Activated T-cell treated with anti-CD3 and anti-CD28 coated beads, Interleukin-2, amount 50 U/mL, for 24 hours (primary cell): Measurements from ENCODE around the gene HPX.

Source experiments
- DNase-seq: peaks from one replicate; pipeline ENCODE4 v3.0.0-alpha.2; 2020
- H3K27ac Mint-ChIP-seq: 2 replicates; pipeline ENCODE4 v1.8.0; 2020; ENCODE audit warnings: mild to moderate bottlenecking, mixed read lengths
- H3K27me3 Mint-ChIP-seq: 2 replicates; pipeline ENCODE4 v1.8.0; 2020; ENCODE audit warnings: mixed read lengths
- H3K36me3 Mint-ChIP-seq: 2 replicates; pipeline ENCODE4 v1.8.0; 2020; ENCODE audit warnings: low read depth, mixed read lengths
- H3K4me1 Mint-ChIP-seq: 2 replicates; pipeline ENCODE4 v1.8.0; 2020; ENCODE audit warnings: low read depth, mixed read lengths
- H3K4me3 Mint-ChIP-seq: 2 replicates; pipeline ENCODE4 v1.8.0; 2020; ENCODE audit warnings: mild to moderate bottlenecking, moderate library complexity, mixed read lengths
- H3K9me3 Mint-ChIP-seq: 2 replicates; pipeline ENCODE4 v1.8.0; 2020; ENCODE audit warnings: mixed read lengths

HPX gene

DNA sequence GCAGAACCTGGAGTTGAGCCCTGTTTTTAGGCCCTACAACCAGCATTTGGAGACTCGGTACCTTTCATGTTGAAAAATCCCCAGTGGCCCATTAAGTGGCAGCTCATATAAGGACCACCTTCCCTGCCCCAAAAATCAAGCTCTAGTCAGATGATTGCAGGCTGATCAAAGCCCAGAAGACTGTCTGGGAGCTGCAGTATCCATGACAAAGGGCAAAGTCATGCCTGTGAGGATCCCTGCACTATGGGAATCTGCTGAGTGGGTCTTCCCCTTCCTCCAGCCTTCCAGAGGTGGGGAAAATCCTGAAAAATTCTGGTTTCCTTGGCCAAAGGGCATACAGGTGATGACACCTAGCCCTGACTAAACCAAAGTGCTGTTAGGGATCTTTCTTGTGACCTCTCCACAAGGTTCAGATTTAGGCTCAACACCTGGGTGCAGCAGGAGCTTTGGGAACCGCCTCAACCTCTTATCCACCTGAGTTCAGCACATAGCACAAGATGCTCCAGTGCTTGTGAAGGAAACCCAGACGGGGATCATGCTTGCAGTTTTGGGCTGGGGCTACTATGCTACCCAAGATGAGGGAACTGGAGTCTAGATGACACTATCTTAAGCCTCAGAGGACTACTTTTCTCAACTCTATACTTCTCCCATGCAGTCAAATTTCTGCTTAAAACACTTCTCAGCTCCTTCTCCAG, 34.2 kb upstream of the HPX start:
- Mint-ChIP-seq H3K9me3 (no peaks in the 10 kb centered on the region), H3K27ac (no peak overlapping the region), H3K27me3 (no peaks in the 10 kb centered on the region), H3K36me3 (peaks cover 35% of the 10 kb centered on the region), H3K4me3 (peak overlapping the region; percentile 49), H3K4me1 (peaks cover 29% of the 10 kb centered on the region)
- no peak for DNase-seq

DNA sequence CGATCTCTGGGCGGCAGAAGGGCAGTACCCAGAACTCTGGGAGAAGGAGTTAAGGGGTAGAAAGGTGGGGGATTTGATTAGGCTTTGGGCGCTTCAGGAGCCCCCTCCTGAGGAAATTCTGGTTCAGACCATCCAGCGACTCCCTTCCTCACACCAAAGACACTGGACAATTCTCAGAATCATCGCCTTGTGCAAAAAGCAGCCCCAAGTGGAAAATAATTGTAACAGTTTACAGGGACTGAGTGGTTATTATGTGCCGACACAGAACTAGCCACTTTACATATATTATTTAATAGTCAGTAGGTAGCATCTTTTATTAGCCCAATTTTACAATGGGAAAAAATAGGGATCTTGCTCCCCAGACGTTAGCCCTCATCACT, 33.6 kb upstream of the HPX start:
- H3K4me3 Mint-ChIP-seq = peak overlapping the region; percentile 74
- H3K9me3 Mint-ChIP-seq = no peaks in the 10 kb centered on the region
- H3K27me3 Mint-ChIP-seq = no peaks in the 10 kb centered on the region
- peaks cover 24% of the 10 kb centered on the region for H3K4me1 Mint-ChIP-seq
- no peak for DNase-seq
- H3K27ac Mint-ChIP-seq = peak overlapping the region; percentile 65
- H3K36me3 Mint-ChIP-seq = peaks cover 30% of the 10 kb centered on the region

DNA sequence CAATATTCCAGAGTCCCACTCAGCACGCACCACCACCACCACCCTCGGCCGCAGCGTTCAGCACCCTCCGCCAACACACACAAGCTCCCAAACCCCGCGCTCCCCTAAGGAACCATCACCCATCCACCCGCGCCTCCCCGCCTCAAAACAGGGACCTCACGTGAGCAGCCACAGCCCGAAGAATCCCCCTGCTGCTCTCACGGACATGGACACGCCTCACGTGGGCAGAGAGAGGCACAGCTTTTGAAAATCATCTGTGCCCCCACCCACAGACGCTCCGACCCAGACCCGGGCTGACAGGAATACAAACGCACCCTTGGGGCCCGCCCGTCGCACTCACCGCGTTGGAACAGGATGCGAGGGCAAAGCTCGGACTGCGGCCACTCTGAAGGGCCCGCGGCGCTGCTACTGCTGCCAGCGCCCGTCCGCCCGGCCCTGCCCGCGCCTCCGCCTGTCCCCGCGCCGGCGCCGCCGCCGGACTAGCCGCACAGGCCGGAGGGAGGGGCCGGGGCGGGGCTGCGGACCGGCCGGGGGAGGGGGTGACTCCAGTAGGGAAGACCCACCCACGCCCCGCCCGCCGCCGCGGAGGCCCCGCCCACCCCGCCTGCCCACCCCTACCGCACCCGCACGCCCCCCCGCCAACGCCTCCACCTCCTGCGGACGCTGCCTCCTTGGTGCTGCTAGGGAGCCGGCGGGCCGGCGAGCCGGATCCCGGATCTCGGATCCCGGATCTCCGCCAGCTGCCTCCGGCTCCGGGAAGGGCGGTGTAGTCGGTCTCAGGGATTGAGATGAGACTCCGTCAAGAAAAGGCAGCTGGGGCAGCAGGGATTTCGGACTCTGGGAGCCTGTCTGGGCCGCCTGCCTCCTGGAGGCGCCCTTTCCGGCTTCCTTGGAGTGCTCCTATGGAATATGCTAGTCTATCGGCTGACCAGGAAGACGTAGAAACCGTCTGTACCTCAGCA, 32.9 kb upstream of the HPX start, which contains the start of gene TRIM3:
Gene TRIM3, minus strand, starts transcription at position 491 of the 962 bp plus-strand sequence. CDS start 8,246 bp downstream, outside the sequence.
- Mint-ChIP-seq H3K27me3 (no peaks in the 10 kb centered on the region), H3K4me1 (peaks cover 17% of the 10 kb centered on the region), H3K36me3 (peaks cover 23% of the 10 kb centered on the region), H3K4me3 (peak within 1 kb of the TSS; percentile 82), H3K27ac (peak within 1 kb of the TSS; percentile 70), H3K9me3 (no peaks in the 10 kb centered on the region)
- peak; percentile 76 for DNase-seq

DNA sequence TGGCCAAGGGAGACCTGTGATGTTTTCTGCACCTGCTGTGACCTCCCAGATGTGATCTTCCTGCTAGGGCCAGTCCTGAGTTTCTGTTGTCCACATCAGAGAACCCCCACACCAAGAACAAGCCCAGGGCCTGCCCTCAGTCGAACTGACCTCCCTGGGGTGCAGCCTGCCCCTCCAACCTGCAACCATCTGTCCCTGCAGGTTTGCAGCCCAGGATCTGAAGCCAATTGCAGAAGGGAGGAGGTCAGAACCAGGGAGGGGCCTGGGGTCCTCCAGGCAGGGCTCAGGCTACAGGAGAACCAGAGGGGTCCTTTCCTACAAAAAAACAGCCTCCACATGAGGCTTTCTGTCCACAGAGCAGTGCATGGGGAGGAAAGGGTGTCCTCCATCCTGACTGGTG, 32.1 kb upstream of the HPX start:
- Mint-ChIP-seq H3K36me3 (peaks cover 15% of the 10 kb centered on the region), H3K27ac (peak overlapping the region; percentile 51), H3K4me3 (peak overlapping the region; percentile 62), H3K4me1 (peaks cover 17% of the 10 kb centered on the region), H3K27me3 (no peaks in the 10 kb centered on the region), H3K9me3 (no peaks in the 10 kb centered on the region)
- DNase-seq = no peak

DNA sequence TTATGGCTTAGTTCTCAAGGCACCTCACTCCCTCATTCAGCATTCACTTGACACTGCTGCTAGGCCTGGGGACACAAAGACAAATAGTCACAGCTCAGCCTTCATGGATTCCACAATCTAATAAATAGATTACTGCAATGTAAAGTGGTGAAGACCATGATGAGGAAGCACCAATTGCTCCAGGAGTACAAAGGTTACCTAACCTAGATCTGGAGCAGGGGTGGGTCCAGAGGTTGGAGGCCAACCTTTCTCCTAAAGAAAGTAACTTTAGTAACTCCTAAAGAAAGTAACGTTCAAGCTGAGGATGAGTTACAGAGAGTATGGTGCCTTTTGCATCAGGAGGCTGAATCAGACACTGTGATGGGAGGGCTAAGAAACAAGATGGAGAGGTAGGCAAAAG, 28.8 kb upstream of the HPX start:
- H3K27ac Mint-ChIP-seq = no peak overlapping the region
- peaks cover 17% of the 10 kb centered on the region for H3K4me1 Mint-ChIP-seq
- H3K27me3 Mint-ChIP-seq = no peaks in the 10 kb centered on the region
- no peak overlapping the region for H3K4me3 Mint-ChIP-seq
- DNase-seq = no peak
- no peaks in the 10 kb centered on the region for H3K9me3 Mint-ChIP-seq
- H3K36me3 Mint-ChIP-seq = no peaks in the 10 kb centered on the region

DNA sequence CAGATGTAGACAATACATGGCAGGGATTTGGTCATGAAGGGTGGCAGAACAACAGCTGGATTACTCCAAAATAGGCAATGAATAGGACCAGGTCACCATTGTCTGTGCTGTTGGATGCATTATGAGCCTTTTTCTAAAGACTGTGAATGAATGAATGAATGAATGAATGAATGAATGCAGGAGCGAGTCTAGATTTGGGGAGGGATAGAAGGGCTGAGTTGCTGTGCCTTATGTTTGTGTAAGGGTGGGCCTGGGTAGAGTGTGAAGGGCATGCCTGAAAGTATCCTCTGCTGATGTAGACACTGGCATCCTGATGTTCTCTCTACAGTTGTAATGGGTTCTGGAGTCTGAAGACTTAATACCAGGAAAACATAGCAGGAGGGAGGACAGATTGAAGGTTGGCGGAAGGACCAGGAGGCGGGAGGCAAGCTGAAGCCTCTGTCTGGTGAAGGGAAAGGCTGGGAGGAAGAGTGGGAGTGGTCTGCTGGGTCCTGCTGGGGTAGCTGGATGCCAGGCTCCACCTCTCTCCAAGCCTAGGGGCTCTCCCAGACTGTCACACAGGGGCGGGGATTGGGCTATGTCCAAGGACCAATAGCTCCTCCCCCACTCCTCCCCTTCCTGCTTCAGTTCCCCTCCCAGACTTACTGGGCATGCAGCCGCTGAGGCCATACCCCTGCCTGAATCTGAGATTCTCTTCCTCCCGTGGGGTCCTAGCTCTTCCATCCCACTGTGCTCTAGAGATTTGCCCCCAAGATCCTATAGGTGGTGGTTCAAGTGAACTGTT, 28.1 kb upstream of the HPX start:
- Mint-ChIP-seq H3K36me3 (no peaks in the 10 kb centered on the region), H3K27me3 (no peaks in the 10 kb centered on the region), H3K4me1 (peaks cover 12% of the 10 kb centered on the region), H3K9me3 (no peaks in the 10 kb centered on the region), H3K27ac (no peak overlapping the region), H3K4me3 (no peak overlapping the region)
- no peak for DNase-seq

DNA sequence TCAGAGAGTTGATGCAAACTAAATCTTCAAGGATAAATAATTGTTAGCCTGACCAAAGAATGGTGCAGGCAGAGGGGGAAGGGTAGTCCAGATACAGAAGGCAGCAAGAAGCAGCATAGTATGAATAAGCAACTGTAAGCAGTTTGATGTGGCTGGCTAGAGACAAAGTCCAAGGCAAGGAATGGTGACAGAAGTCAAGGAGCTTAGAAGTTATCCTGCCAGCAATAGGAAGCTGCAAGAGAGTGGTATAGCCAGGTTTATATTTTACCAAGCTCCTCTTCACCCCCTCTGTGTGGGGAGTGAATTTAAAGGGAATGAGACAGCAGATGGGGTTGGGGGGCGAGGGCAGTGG, 18.3 kb upstream of the HPX start:
- H3K27ac Mint-ChIP-seq = no peak overlapping the region

DNA sequence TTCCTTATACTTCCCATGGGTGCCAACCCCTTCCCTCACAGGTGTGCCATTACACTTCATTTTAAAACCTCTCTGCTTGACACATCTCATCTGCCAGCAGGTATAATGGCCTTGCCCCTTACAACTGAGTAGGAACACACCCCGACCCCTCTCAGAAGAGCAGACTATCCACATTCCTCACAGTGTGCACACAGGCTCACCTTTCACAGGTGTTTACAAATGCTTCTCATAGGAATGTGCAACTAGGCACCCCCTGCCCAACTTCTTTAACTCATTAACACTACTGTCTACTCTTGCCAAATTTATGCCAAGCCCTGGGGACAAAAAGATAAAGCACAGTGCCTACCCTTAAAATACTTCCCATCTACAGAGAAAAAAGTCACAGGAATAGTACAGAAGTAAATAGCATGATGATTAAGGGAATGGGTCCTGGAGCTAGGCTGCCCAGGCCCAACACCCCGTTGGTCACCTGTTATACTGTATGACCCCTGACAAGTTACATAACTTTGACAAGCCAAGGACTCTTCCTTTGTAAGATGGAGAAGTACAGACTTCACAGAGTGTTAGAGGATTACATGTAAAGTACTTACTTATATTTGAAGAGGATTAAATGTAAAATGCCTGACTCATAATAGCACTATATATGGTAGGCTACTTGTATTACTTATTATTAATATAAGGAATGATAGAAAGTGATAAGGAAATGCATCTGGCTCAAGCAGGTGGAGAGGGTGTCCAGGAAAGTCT, 17.7 kb upstream of the HPX start:
- no peak for DNase-seq
- Mint-ChIP-seq H3K27me3 (no peaks in the 10 kb centered on the region), H3K27ac (no peak overlapping the region), H3K4me3 (no peak overlapping the region), H3K36me3 (peaks cover 16% of the 10 kb centered on the region), H3K4me1 (no peaks in the 10 kb centered on the region), H3K9me3 (no peaks in the 10 kb centered on the region)

More for the DNA sequence above, 18.3 kb upstream of the HPX start:
- Mint-ChIP-seq H3K4me1 (no peaks in the 10 kb centered on the region), H3K27me3 (no peaks in the 10 kb centered on the region), H3K9me3 (no peaks in the 10 kb centered on the region), H3K4me3 (no peak overlapping the region), H3K36me3 (peaks cover 20% of the 10 kb centered on the region)
- no peak for DNase-seq

DNA sequence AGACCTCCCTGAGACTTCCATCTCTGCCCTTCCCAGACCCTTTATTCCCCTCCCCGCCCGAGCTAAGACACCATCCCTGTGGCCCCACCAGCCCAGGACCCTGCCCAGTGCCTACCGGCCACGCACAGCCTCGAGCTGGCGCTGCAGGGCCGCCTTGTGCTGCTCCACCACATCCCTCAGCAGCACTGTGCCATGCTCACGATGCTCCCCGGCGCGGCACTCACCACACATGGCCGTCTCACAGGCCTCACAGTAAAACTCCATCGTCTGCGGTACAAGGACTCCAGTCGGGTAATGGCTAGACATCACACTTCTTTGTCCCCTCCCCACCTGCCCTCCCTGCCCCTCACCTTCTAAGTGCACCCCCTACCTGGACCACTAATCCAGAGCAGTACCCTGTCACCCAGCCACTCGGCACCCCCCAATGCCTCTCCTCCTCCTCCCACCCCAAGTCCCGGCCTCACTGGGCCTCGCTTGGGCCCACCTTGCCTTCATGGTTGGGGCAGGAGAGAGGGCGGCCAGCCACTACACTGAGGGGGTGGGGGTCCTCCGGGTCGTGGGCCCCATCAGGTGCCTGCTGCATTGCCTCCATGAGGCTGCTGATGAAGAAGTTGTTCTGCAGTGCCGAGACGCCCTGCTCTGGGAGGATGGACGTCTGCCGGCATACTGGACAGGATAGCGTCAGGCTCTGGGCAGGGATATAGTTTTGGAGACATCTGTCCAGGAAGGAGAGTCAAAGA, 17.0 kb upstream of the HPX start:
- H3K4me3 Mint-ChIP-seq = no peak overlapping the region
- DNase-seq = no peak
- H3K9me3 Mint-ChIP-seq = no peaks in the 10 kb centered on the region
- H3K4me1 Mint-ChIP-seq = no peaks in the 10 kb centered on the region
- no peak overlapping the region for H3K27ac Mint-ChIP-seq
- H3K27me3 Mint-ChIP-seq = no peaks in the 10 kb centered on the region
- peaks cover 18% of the 10 kb centered on the region for H3K36me3 Mint-ChIP-seq

DNA sequence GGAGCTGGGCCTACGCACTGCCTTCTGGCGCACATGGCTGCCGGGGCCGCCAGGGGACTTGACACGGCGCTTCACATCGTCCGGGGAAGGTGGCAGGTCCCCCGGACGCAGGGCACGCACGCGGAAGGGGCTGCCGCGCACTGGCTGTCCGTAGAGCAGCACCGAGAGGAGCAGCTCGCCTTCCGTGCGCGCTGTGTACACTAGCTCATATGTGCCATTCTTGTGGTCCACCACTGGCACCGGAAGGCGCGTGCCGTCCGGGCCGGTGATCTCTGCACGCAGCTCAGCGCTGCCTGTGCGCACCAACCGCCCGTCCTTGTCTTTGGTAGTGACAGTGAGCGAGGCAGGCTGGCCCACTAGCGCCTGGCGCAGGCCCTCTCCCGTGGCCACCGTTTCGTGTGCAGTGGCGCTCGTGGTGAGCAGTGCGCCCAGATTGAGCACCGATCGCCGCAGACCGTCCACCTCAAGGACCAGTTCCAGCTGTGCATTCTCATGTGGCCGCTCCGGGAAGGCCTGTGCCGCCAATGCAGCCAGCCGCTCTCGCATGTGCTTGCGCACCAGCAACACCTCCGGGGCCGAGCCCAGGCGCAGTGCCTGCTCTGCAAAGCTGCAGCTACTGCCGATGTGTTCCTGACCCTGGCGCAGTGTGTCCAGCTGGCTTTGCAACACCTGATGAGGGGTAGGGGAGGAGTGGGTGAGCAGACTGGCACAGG, 15.7 kb upstream of the HPX start:
- Mint-ChIP-seq H3K4me3 (no peak overlapping the region), H3K36me3 (peaks cover 18% of the 10 kb centered on the region), H3K27me3 (no peaks in the 10 kb centered on the region), H3K4me1 (no peaks in the 10 kb centered on the region), H3K27ac (no peak overlapping the region), H3K9me3 (no peaks in the 10 kb centered on the region)
- no peak for DNase-seq

DNA sequence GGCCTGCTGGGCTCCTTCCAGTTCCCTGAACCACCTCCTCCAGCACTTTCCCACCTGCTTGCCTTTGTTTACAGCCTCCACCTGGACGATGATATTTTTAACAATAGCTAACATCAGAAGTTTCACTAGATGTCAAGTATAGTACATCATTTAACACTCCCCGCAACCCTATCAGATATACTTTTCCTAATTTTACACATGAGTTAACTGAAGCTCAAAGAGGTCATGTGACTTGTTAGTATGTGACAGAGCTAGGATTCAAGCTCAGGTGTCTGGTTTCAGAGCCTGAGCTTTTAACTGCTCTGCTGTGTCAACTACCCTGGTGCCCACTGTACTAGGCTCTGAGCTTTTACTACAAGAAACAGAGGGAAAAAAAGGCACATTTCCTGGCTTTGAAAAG, 14.3 kb upstream of the HPX start:
- DNase-seq = no peak
- H3K4me3 Mint-ChIP-seq = no peak overlapping the region
- no peak overlapping the region for H3K27ac Mint-ChIP-seq
- peaks cover 18% of the 10 kb centered on the region for H3K36me3 Mint-ChIP-seq
- no peaks in the 10 kb centered on the region for H3K4me1 Mint-ChIP-seq
- no peaks in the 10 kb centered on the region for H3K9me3 Mint-ChIP-seq
- H3K27me3 Mint-ChIP-seq = no peaks in the 10 kb centered on the region

DNA sequence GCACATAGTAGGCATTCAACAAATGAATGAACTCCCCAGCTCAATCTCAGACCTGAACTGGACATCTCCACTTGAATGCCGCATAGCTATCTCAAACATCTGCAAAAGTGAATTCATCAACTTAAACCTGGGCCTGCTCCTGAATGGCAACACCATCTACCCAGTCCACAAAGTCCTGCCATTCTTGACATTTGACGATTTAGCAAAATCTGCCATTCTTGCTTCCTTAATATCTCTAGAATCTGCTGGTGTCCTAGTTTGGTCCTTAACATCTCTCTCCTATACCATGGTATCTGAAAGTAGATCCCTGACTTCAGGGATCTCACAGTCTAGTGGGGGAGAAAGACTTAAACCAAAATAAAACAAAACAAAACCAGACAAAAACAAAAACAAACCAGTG, 12.4 kb upstream of the HPX start:
- no peaks in the 10 kb centered on the region for H3K9me3 Mint-ChIP-seq
- no peak overlapping the region for H3K27ac Mint-ChIP-seq
- no peak for DNase-seq
- H3K36me3 Mint-ChIP-seq = peaks cover 18% of the 10 kb centered on the region
- H3K27me3 Mint-ChIP-seq = no peaks in the 10 kb centered on the region
- H3K4me1 Mint-ChIP-seq = no peaks in the 10 kb centered on the region
- no peak overlapping the region for H3K4me3 Mint-ChIP-seq

DNA sequence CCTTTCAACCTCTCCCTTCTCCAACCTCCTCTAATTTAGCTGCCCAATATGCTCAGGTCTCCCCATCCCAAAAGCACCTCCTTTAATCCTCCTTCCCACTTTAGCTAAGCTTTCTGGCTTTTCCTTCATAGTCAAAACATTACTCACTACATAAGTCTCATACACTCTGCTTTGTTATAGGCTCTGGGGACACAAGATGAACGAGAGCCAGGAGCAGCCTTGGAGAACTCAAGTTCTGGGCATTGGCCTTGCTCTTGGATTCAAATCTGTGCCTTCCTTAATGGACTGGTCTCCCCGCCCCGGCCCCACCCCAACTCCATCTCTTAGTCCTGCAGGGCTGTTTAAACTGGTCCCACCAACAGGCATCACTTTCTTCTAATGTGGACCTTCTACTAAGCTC, 11.4 kb upstream of the HPX start:
- no peak for DNase-seq
- H3K27ac Mint-ChIP-seq = no peak overlapping the region
- no peaks in the 10 kb centered on the region for H3K4me1 Mint-ChIP-seq
- no peaks in the 10 kb centered on the region for H3K27me3 Mint-ChIP-seq
- peaks cover 18% of the 10 kb centered on the region for H3K36me3 Mint-ChIP-seq
- no peaks in the 10 kb centered on the region for H3K9me3 Mint-ChIP-seq
- no peak overlapping the region for H3K4me3 Mint-ChIP-seq
